H1 (cell line): ENCODE measurements around the gene KIF21A.

Source experiments
- ATF3 ChIP-seq: IDR thresholded peaks from 2 replicates; pipeline ENCODE4 v1.6.1; 2011; ENCODE audit warnings: low read depth, mild to moderate bottlenecking, low read length; ENCODE audit not compliant: insufficient read depth
- CBX5 ChIP-seq: fragments of 300-800, 300-1000 bp; sonication (generic); IDR thresholded peaks from 2 replicates; pipeline ENCODE4 v1.7.1; 2016; ENCODE audit warnings: antibody characterized with exemption, low read length, low read depth
- CTCF ChIP-seq, 3 experiments: IDR thresholded peaks; 1 replicate in 2 of 3; 2 replicates in 1 of 3; pipeline versions ENCODE4 v1.5.1 to v1.6.1; 2011; ENCODE audit warnings: low read length in 3 of 3, mild to moderate bottlenecking in 3 of 3, inconsistent platforms in 2 of 3, low read depth in 1 of 3, moderate library complexity in 1 of 3; ENCODE audit not compliant: insufficient read depth in 1 of 3; ENCODE audit errors: control extremely low read depth in 1 of 3
- EP300 ChIP-seq, 2 experiments: IDR thresholded peaks; 1 replicate in 1 of 2; 2 replicates in 1 of 2; pipeline ENCODE4 v1.6.1; 2011 to 2012; ENCODE audit warnings: low read depth in 2 of 2, low read length in 2 of 2, mild to moderate bottlenecking in 2 of 2, borderline replicate concordance in 1 of 2, inconsistent platforms in 1 of 2, moderate library complexity in 1 of 2
- EZH2 ChIP-seq: fragments of 200-600 bp; sonication (generic); IDR thresholded peaks from 2 replicates; pipeline ENCODE4 v1.7.1; 2012; ENCODE audit warnings: low read depth, mild to moderate bottlenecking, moderate library complexity, low read length, inconsistent platforms; ENCODE audit not compliant: severe bottlenecking
- JUN ChIP-seq: IDR thresholded peaks from 2 replicates; pipeline ENCODE4 v1.6.1; 2011; ENCODE audit warnings: low read depth, mild to moderate bottlenecking, improper control_type of control experiment, low read length
- JUND ChIP-seq: IDR thresholded peaks from 2 replicates; pipeline ENCODE4 v1.6.1; 2011; ENCODE audit warnings: mild to moderate bottlenecking, improper control_type of control experiment, low read length
- NRF1 ChIP-seq: IDR thresholded peaks from 2 replicates; pipeline ENCODE4 v1.6.1; 2011; ENCODE audit warnings: mild to moderate bottlenecking, low read depth, low read length, improper control_type of control experiment
- POLR2A ChIP-seq, 2 experiments: IDR thresholded peaks; 1 replicate in 1 of 2; 2 replicates in 1 of 2; pipeline ENCODE4 v1.6.1; 2011; ENCODE audit warnings: low read depth in 2 of 2, low read length in 2 of 2, mild to moderate bottlenecking in 2 of 2; ENCODE audit errors: control extremely low read depth in 1 of 2
- POLR2AphosphoS5 ChIP-seq: IDR thresholded peaks from 2 replicates; pipeline ENCODE4 v1.6.1; 2011; ENCODE audit warnings: low read depth, low read length
- SIRT6 ChIP-seq: IDR thresholded peaks from one replicate; pipeline ENCODE4 v1.7.1; 2012; ENCODE audit warnings: low read length, inconsistent platforms
- SIX5 ChIP-seq: IDR thresholded peaks from 2 replicates; pipeline ENCODE4 v1.6.1; 2011; ENCODE audit warnings: mild to moderate bottlenecking, low read depth, low read length
- SRF ChIP-seq: IDR thresholded peaks from 2 replicates; pipeline ENCODE4 v1.6.1; 2011; ENCODE audit warnings: mild to moderate bottlenecking, low read depth, low read length, moderate library complexity
- ZNF274 ChIP-seq: IDR thresholded peaks from 2 replicates; pipeline ENCODE4 v1.7.0; 2012; ENCODE audit warnings: low read length, borderline replicate concordance; ENCODE audit errors: extremely low read depth

- TF ChIP-seq JUN (no peak), POLR2A (IDR thresholded peaks at IDR 0.05; ENCODE audit: control extremely low read depth in 1 of 2, low read depth in 2 of 2, low read length in 2 of 2) (no peak), CTCF (IDR thresholded peaks at IDR 0.05; ENCODE audit: control extremely low read depth in 1 of 3, insufficient read depth in 1 of 3, low read depth in 1 of 3, low read length in 3 of 3) (no peak), EP300 (IDR thresholded peaks at IDR 0.05; ENCODE audit: borderline replicate concordance in 1 of 2, low read depth in 2 of 2, low read length in 2 of 2) (no peak), SIRT6 (no peak), CBX5 (no peak), ATF3 (no peak), JUND (no peak), POLR2AphosphoS5 (no peak), NRF1 (no peak), EZH2 (no peak), SRF (no peak), SIX5 (no peak), ZNF274 (no peak)
Measured at GRCh38 chr12:39348523-39348922, 94.4 kb downstream of the KIF21A start.
